HEK293 (cell line): ENCODE data around the gene RRAGA.

Source experiments
- CTCF ChIA-PET: fragments of 350-600 bp; formaldehyde crosslinking; extraction: SDS; loops from one replicate; lab custom pipeline; 2021; ENCODE audit warnings: antibody characterized with exemption; lab: Yijun Ruan, JAX
- POLR2A ChIA-PET: fragments of 300-600 bp; formaldehyde crosslinking; extraction: SDS; loops from one replicate; lab custom pipeline; 2020; ENCODE audit warnings: antibody characterized with exemption, inconsistent platforms; lab: Yijun Ruan, JAX
- H3K27ac ChIP-seq: fragments of 200-500 bp; sonication (Bioruptor generic); 2 replicates; pipeline ENCODE4 v1.5.1; 2014; ENCODE audit warnings: low read depth, low read length, control low read depth, inconsistent platforms; ENCODE audit errors: extremely low read depth
- H3K36me3 ChIP-seq, 2 experiments: fragments of 200-500 bp in 1 of 2; sonication (Bioruptor generic) in 1 of 2; 1 replicate in 1 of 2; 2 replicates in 1 of 2; pipeline ENCODE4 v1.5.1; 2014 to 2017; ENCODE audit warnings: inconsistent platforms in 2 of 2, low read length in 2 of 2; ENCODE audit not compliant: control insufficient read depth in 2 of 2, insufficient read depth in 1 of 2
- H3K4me1 ChIP-seq: fragments of 200-500 bp; sonication (Bioruptor generic); 2 replicates; pipeline ENCODE4 v1.5.1; 2014; ENCODE audit warnings: mild to moderate bottlenecking, low read length, inconsistent platforms; ENCODE audit not compliant: control insufficient read depth, insufficient read depth
- H3K4me3 ChIP-seq: 2 replicates; pipeline ENCODE4 v1.5.1; 2011; ENCODE audit warnings: low read depth, mild to moderate bottlenecking, control low read depth, low read length, moderate library complexity
- H3K9me3 ChIP-seq: fragments of 200-500 bp; sonication (Bioruptor generic); 2 replicates; pipeline ENCODE4 v1.5.1; 2014; ENCODE audit warnings: low read depth, low read length, inconsistent platforms; ENCODE audit not compliant: control insufficient read depth, insufficient read depth
- BCL11A ChIP-seq: fragments of 450-650 bp; formaldehyde crosslinking; IDR thresholded peaks from 2 replicates; pipeline ENCODE4 v1.5.1; 2016; ENCODE audit warnings: low read depth, missing biosample characterization, missing genetic modification characterization
- EGR2 ChIP-seq: fragments of 450-650 bp; formaldehyde crosslinking; IDR thresholded peaks from 2 replicates; pipeline ENCODE4 v1.5.1; 2016; ENCODE audit warnings: low read depth, missing biosample characterization, missing genetic modification characterization
- GLI2 ChIP-seq: fragments of 450-650 bp; formaldehyde crosslinking; IDR thresholded peaks from 2 replicates; pipeline ENCODE4; 2017; ENCODE audit warnings: missing biosample characterization, missing genetic modification characterization, low read depth, borderline replicate concordance
- HOXA7 ChIP-seq: sonication (generic); formaldehyde crosslinking; IDR thresholded peaks from 2 replicates; pipeline ENCODE4 v1.8.1; 2022; ENCODE audit warnings: missing genetic modification reagents, borderline replicate concordance
- PRDM1 ChIP-seq: fragments of 450-650 bp; formaldehyde crosslinking; IDR thresholded peaks from 2 replicates; pipeline ENCODE4; 2016; ENCODE audit warnings: missing biosample characterization, missing genetic modification characterization
- SCRT2 ChIP-seq: fragments of 450-650 bp; formaldehyde crosslinking; IDR thresholded peaks from 2 replicates; pipeline ENCODE4 v1.5.1; 2016; ENCODE audit warnings: missing biosample characterization, missing genetic modification characterization
- YY1 ChIP-seq: fragments of 450-650 bp; formaldehyde crosslinking; IDR thresholded peaks from 2 replicates; pipeline ENCODE4 v1.5.1; 2018; ENCODE audit warnings: missing biosample characterization, missing genetic modification characterization
- ZBTB17 ChIP-seq: fragments of 450-650 bp; formaldehyde crosslinking; IDR thresholded peaks from 2 replicates; pipeline ENCODE4 v1.5.1; 2016; ENCODE audit warnings: missing biosample characterization, missing genetic modification characterization
- ZFHX2 ChIP-seq: fragments of 450-650 bp; formaldehyde crosslinking; conservative IDR thresholded peaks from 2 replicates; pipeline ENCODE4 v1.5.1; 2016; ENCODE audit warnings: missing biosample characterization, missing genetic modification characterization
- ZNF174 ChIP-seq: fragments of 450-650 bp; formaldehyde crosslinking; IDR thresholded peaks from 2 replicates; pipeline ENCODE4 v1.5.0; 2017; ENCODE audit warnings: missing biosample characterization, mild to moderate bottlenecking, missing genetic modification characterization
- ZNF211 ChIP-seq: fragments of 450-650 bp; formaldehyde crosslinking; IDR thresholded peaks from 2 replicates; pipeline ENCODE4 v1.5.1; 2016; ENCODE audit warnings: low read depth, missing biosample characterization, missing genetic modification characterization
- ZNF292 ChIP-seq: fragments of 450-650 bp; formaldehyde crosslinking; IDR thresholded peaks from 2 replicates; pipeline ENCODE4 v1.5.1; 2016; ENCODE audit warnings: low read depth, missing biosample characterization, missing genetic modification characterization, borderline replicate concordance
- ZNF350 ChIP-seq: fragments of 450-650 bp; formaldehyde crosslinking; IDR thresholded peaks from 2 replicates; pipeline ENCODE4 v1.5.0; 2017; ENCODE audit warnings: missing biosample characterization, mild to moderate bottlenecking, missing genetic modification characterization
- ZNF473 ChIP-seq: fragments of 450-650 bp; formaldehyde crosslinking; IDR thresholded peaks from 2 replicates; pipeline ENCODE4 v1.5.1; 2017; ENCODE audit warnings: missing biosample characterization, missing genetic modification characterization
- ZNF514 ChIP-seq: fragments of 450-650 bp; formaldehyde crosslinking; IDR thresholded peaks from 2 replicates; pipeline ENCODE4 v1.5.1; 2016; ENCODE audit warnings: missing biosample characterization, missing genetic modification characterization
- ZNF654 ChIP-seq: fragments of 450-650 bp; formaldehyde crosslinking; IDR thresholded peaks from 2 replicates; pipeline ENCODE4 v1.5.1; 2016; ENCODE audit warnings: low read depth, missing biosample characterization, missing genetic modification characterization
- ZNF670 ChIP-seq: fragments of 450-650 bp; formaldehyde crosslinking; IDR thresholded peaks from 2 replicates; pipeline ENCODE4 v1.5.1; 2016; ENCODE audit warnings: missing biosample characterization, missing genetic modification characterization, low read depth
- ZNF768 ChIP-seq: fragments of 450-650 bp; formaldehyde crosslinking; IDR thresholded peaks from 2 replicates; pipeline ENCODE4 v1.5.1; 2018; ENCODE audit warnings: missing biosample characterization, mild to moderate bottlenecking, missing genetic modification characterization
- ZNF776 ChIP-seq: fragments of 450-650 bp; formaldehyde crosslinking; IDR thresholded peaks from 2 replicates; pipeline ENCODE4 v1.5.0; 2017; ENCODE audit warnings: missing biosample characterization, missing genetic modification characterization, borderline replicate concordance
- TF ChIP-seq, protein P1 (sequence below): fragments of 450-650 bp; formaldehyde crosslinking; IDR thresholded peaks from 2 replicates; pipeline ENCODE4 v1.5.1; 2016; ENCODE audit warnings: missing biosample characterization, missing genetic modification characterization
- TF ChIP-seq, protein P2 (sequence below): fragments of 450-650 bp; formaldehyde crosslinking; IDR thresholded peaks from 2 replicates; pipeline ENCODE4 v1.5.1; 2016; ENCODE audit warnings: missing biosample characterization, missing genetic modification characterization
- TF ChIP-seq, protein P3 (sequence below): fragments of 450-650 bp; formaldehyde crosslinking; IDR thresholded peaks from 2 replicates; pipeline ENCODE4 v1.5.0; 2017; ENCODE audit warnings: missing biosample characterization, missing genetic modification characterization, borderline replicate concordance
- TF ChIP-seq, protein P4 (sequence below): fragments of 450-650 bp; formaldehyde crosslinking; IDR thresholded peaks from 2 replicates; pipeline ENCODE4 v1.5.1; 2016; ENCODE audit warnings: missing biosample characterization, missing genetic modification characterization

The RRAGA gene

DNA sequence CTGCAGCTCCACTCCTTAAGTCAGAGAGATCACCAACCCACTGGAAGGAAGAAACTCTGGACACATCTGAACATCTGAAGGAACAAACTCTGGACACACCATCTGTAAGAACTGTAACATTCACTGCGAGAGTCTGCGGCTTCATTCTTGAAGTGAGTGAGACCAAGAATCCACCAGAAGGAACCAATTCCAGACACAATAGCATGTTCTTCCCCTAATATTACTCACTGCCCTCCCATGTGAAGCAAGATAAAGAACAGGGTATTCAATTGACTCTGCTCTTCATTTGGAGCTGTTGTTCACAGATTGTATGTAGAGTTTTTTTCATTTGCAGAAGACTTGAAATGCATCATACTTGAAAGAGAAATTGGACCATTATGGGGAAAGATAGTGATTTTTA, 27.0 kb upstream of the RRAGA start:
- no peaks in the 10 kb centered on the region for H3K9me3 ChIP-seq
- H3K4me1 ChIP-seq, result no peaks in the 10 kb centered on the region
- ChIA-PET POLR2A (no interaction called here), CTCF (interaction anchor here (0.5 to 1.6 kb wide), 3 partner anchors 9 to 93 kb away, joined by 3 to 11 read pairs (median 4); no protein-coding TSS in a partner anchor)
- no peaks in the 10 kb centered on the region for H3K36me3 ChIP-seq
- H3K4me3 ChIP-seq, result no peak overlapping the region
- no peak overlapping the region for H3K27ac ChIP-seq
- TF ChIP-seq EGR2 (tag by site-specific recombination) (no peak), ZFHX2 (no peak), HOXA7 (CRISPR knock-in tag) (no peak), ZNF654 (tag by site-specific recombination) (no peak), ZNF292 (tag by site-specific recombination) (no peak), ZNF473 (tag by site-specific recombination) (no peak), ZNF211 (tag by site-specific recombination) (no peak), BCL11A (tag by site-specific recombination) (no peak), ZNF174 (tag by site-specific recombination) (no peak), ZBTB17 (no peak)
- TF ChIP-seq, protein P1, sequence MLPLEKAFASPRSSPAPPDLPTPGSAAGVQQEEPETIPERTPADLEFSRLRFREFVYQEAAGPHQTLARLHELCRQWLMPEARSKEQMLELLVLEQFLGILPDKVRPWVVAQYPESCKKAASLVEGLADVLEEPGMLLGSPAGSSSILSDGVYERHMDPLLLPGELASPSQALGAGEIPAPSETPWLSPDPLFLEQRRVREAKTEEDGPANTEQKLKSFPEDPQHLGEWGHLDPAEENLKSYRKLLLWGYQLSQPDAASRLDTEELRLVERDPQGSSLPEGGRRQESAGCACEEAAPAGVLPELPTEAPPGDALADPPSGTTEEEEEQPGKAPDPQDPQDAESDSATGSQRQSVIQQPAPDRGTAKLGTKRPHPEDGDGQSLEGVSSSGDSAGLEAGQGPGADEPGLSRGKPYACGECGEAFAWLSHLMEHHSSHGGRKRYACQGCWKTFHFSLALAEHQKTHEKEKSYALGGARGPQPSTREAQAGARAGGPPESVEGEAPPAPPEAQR (tag by site-specific recombination), result no peak
- TF ChIP-seq, protein P2, sequence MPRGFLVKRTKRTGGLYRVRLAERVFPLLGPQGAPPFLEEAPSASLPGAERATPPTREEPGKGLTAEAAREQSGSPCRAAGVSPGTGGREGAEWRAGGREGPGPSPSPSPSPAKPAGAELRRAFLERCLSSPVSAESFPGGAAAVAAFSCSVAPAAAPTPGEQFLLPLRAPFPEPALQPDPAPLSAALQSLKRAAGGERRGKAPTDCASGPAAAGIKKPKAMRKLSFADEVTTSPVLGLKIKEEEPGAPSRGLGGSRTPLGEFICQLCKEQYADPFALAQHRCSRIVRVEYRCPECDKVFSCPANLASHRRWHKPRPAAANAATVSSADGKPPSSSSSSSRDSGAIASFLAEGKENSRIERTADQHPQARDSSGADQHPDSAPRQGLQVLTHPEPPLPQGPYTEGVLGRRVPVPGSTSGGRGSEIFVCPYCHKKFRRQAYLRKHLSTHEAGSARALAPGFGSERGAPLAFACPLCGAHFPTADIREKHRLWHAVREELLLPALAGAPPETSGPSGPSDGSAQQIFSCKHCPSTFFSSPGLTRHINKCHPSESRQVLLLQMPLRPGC (tag by site-specific recombination), result no peak
- TF ChIP-seq, protein P3, sequence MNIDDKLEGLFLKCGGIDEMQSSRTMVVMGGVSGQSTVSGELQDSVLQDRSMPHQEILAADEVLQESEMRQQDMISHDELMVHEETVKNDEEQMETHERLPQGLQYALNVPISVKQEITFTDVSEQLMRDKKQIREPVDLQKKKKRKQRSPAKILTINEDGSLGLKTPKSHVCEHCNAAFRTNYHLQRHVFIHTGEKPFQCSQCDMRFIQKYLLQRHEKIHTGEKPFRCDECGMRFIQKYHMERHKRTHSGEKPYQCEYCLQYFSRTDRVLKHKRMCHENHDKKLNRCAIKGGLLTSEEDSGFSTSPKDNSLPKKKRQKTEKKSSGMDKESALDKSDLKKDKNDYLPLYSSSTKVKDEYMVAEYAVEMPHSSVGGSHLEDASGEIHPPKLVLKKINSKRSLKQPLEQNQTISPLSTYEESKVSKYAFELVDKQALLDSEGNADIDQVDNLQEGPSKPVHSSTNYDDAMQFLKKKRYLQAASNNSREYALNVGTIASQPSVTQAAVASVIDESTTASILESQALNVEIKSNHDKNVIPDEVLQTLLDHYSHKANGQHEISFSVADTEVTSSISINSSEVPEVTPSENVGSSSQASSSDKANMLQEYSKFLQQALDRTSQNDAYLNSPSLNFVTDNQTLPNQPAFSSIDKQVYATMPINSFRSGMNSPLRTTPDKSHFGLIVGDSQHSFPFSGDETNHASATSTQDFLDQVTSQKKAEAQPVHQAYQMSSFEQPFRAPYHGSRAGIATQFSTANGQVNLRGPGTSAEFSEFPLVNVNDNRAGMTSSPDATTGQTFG (tag by site-specific recombination), result no peak

DNA sequence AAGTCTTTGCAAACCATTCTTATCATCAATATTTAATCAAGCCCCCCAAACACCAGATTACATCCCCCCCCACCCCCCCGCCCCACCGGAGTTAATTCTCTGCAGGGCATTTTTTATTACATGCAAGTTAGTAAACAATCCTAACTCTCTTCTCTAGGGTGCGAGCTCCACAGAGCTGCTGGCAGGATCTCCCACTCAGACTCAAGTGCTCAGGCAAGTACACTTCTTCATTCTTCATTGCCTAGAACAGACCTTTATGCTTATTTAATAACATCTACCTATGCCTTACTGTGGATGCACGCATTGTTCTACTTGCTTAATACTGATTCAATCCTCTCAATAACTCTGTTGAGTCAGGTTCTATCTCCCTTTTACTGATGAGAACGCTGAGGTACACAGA, 26.1 kb upstream of the RRAGA start:
- TF ChIP-seq PRDM1 (tag by site-specific recombination), result no peak
- H3K36me3 ChIP-seq, result no peaks in the 10 kb centered on the region
- CTCF ChIA-PET, result no interaction called here
- H3K4me3 ChIP-seq, result no peak overlapping the region
- no peaks in the 10 kb centered on the region for H3K9me3 ChIP-seq
- no peak overlapping the region for H3K27ac ChIP-seq
- POLR2A ChIA-PET, result no interaction called here
- H3K4me1 ChIP-seq, result no peaks in the 10 kb centered on the region

DNA sequence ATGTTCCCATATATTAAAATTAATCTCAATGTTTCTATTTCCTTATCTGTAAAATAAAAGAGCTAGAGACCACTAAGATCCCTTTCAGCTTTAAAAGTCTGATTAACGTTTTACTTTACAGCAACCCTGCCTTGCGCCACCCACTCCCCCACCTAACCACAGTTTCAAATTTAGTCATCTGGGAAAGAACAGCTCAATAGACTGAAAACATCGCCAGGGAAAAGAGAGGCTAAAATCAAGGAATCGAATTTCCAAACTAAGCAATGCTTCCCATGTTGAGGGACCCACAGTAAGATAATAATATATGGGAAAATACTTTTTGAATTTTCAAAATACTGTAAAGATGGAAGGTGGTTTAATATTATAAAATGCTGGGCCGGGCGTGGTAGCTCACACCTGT, 22.9 kb upstream of the RRAGA start:
- no peaks in the 10 kb centered on the region for H3K4me1 ChIP-seq
- no peak overlapping the region for H3K4me3 ChIP-seq
- POLR2A ChIA-PET, result no interaction called here
- CTCF ChIA-PET, result interaction anchor here (0.5 to 2.8 kb wide), 10 partner anchors 13 to 1296 kb away, joined by 3 to 14 read pairs (median 3); partner anchors contain the start of gene RRAGA
- H3K9me3 ChIP-seq, result no peaks in the 10 kb centered on the region
- no peak overlapping the region for H3K27ac ChIP-seq
- no peaks in the 10 kb centered on the region for H3K36me3 ChIP-seq
- TF ChIP-seq ZNF776 (tag by site-specific recombination) (no peak), ZNF670 (tag by site-specific recombination) (no peak), ZNF350 (tag by site-specific recombination) (no peak), ZNF768 (no peak), YY1 (tag by site-specific recombination) (no peak), SCRT2 (tag by site-specific recombination) (no peak), GLI2 (tag by site-specific recombination) (no peak), ZNF514 (tag by site-specific recombination) (no peak)
- TF ChIP-seq, protein P4, sequence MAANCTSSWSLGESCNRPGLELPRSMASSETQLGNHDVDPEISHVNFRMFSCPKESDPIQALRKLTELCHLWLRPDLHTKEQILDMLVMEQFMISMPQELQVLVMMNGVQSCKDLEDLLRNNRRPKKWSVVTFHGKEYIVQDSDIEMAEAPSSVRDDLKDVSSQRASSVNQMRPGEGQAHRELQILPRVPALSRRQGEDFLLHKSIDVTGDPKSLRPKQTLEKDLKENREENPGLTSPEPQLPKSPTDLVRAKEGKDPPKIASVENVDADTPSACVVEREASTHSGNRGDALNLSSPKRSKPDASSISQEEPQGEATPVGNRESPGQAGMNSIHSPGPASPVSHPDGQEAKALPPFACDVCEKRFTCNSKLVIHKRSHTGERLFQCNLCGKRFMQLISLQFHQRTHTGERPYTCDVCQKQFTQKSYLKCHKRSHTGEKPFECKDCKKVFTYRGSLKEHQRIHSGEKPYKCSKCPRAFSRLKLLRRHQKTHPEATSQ (tag by site-specific recombination), result no peak
